ENCODE results near the gene MACROD2.

MACROD2 gene

DNA sequence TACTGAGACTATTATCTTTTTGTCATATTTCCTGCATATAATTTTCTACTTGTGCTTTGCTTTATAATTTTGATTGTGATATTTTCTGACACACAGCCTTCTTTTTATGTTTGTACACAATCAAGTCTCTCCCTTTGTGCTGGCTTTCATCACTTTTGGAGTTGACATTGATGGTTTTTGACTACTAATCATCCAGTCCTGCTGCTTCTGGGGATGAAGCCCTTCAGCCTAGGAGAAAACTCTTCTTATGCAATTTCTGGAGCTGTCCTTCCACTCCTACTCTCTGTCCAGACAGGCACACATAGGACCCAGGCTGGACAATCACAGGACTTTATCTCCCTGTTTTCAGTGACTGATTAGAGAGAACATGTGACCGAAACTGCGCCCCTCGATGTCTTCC lies 2063.0 kb downstream of the MACROD2 start:
- TF ChIP-seq, protein P1, sequence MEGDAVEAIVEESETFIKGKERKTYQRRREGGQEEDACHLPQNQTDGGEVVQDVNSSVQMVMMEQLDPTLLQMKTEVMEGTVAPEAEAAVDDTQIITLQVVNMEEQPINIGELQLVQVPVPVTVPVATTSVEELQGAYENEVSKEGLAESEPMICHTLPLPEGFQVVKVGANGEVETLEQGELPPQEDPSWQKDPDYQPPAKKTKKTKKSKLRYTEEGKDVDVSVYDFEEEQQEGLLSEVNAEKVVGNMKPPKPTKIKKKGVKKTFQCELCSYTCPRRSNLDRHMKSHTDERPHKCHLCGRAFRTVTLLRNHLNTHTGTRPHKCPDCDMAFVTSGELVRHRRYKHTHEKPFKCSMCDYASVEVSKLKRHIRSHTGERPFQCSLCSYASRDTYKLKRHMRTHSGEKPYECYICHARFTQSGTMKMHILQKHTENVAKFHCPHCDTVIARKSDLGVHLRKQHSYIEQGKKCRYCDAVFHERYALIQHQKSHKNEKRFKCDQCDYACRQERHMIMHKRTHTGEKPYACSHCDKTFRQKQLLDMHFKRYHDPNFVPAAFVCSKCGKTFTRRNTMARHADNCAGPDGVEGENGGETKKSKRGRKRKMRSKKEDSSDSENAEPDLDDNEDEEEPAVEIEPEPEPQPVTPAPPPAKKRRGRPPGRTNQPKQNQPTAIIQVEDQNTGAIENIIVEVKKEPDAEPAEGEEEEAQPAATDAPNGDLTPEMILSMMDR (IDR thresholded peaks at IDR 0.05; ENCODE audit: control extremely low read depth, extremely low read depth, low read depth, missing control alignments) = no peak
- CTCF ChIA-PET = interaction anchor here (1.6 kb wide), 1 partner anchor 8 kb away, joined by 4 read pairs; no protein-coding TSS in a partner anchor

DNA sequence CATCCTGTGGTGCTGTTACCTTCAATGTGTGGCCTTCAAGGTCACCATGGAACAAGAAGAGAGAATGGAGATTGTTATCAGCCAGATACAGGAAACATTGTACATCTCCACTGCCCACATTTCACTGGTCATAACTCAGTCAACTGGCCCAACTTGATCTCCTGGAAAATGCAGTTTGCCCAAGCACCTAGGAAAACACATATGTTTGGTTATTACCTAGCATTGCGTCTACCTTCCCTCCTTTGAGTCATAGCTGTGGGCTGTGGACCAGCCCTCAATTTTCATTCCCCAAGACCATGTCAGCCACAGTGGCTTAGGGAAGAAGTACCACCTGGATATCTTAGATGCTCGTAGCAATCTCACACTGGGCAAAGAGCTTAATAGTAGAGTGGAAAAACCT lies 2064.5 kb downstream of the MACROD2 start:
- CTCF ChIA-PET = interaction anchor here (1.6 kb wide), 1 partner anchor 9 kb away, joined by 4 read pairs; no protein-coding TSS in a partner anchor
- TF ChIP-seq, protein P1 (IDR thresholded peaks at IDR 0.05; ENCODE audit: control extremely low read depth, extremely low read depth, low read depth, missing control alignments) = no peak
- POLR2A ChIA-PET = no interaction called here
- no peak for DNase-seq (ENCODE audit: extremely low spot score)

More for the DNA sequence above, 2063.0 kb downstream of the MACROD2 start:
- DNase-seq (ENCODE audit: extremely low spot score) = no peak
- POLR2A ChIA-PET = no interaction called here

DNA sequence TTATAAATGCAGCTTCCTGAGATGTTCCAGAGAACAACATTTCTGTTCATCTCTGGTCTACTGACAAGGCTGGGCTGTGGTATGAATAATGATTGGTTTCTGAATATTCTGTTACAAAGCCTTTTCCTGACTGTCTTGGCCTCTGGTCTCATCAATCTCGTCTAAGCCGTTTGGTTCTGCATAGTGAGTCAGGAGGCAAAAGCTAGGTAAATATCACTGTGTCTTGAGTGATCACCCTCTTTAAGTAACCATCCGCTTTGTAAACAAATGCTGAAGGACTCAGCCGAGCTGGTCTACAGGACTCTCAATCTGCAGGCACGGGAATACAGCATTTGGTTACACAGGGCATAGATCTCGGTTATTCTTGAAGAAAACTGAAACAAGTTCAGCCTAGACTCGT lies 2066.0 kb downstream of the MACROD2 start:
- ChIA-PET POLR2A (no interaction called here), CTCF (no interaction called here)
- TF ChIP-seq, protein P1 (IDR thresholded peaks at IDR 0.05; ENCODE audit: control extremely low read depth, extremely low read depth, low read depth, missing control alignments) = no peak
- no peak for DNase-seq (ENCODE audit: extremely low spot score)

DNA sequence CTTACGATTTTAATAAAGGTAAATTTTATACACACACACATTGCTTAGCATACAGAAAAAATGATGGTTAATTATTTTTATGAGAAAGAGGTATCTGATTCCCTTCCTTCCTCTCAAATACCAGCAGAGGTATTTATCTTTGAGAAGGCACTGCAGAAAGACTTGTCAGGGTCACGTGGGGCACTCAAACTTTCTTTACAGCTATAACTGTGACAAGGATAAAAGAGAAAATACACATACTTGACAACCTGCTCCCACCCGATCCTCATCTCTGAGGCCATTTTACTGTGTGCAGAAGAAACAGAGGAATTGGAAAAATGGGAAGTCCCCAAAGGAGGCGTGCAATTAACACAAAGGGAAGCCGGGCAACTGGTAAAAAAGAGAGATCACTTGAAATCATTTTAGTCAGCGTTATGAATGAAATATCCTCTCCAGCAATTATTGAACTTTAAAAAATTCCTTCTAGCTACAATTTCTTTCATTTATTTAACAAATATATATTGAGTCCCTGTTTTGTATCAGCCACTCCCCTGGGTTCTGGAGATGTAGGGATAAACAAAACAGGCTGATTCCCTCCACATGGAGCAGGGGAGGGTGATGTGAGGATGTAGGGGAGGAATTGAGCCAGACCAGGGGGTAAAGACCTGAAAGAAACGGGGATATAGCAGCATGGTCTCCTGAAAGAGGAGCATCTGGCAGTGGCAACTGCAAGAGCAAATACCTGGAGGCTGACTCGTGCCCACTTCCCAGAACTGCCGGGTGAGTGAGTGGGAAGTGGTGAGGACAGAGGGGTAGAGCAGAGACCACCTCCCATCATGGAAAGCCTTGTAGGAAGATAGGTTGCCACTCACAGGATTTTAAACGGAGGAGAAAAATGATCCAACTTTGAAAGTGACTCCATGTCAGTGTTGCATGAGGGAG lies 2067.6 kb downstream of the MACROD2 start:
- TF ChIP-seq, protein P1 (IDR thresholded peaks at IDR 0.05; ENCODE audit: control extremely low read depth, extremely low read depth, low read depth, missing control alignments) = no peak
- DNase-seq (ENCODE audit: extremely low spot score) = no peak
- ChIA-PET POLR2A (no interaction called here), CTCF (no interaction called here)

DNA sequence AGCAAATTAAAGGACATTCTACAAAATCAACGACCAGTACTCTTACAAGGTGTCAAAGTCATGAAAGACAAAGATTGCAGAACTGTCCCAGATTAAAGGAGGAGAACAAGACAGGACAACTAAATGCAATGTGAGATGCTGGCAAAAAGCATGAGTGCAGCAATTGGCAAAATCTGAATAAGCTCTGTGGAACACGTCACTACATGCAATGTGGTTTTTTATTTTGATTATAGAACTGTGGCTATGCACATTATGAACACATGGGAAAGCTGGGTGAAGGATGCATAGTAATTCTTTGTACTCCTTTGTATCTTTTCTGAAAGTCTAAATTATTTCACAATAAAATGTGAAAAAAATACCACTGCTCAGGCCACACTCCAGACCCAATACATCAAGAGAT lies 2068.6 kb downstream of the MACROD2 start:
- TF ChIP-seq, protein P1 (IDR thresholded peaks at IDR 0.05; ENCODE audit: control extremely low read depth, extremely low read depth, low read depth, missing control alignments) = no peak
- CTCF ChIA-PET = interaction anchor here (0.9 to 1.4 kb wide), 2 partner anchors 14 to 42 kb away, joined by 3 to 6 read pairs; no protein-coding TSS in a partner anchor
- DNase-seq (ENCODE audit: extremely low spot score) = no peak
- POLR2A ChIA-PET = no interaction called here

DNA sequence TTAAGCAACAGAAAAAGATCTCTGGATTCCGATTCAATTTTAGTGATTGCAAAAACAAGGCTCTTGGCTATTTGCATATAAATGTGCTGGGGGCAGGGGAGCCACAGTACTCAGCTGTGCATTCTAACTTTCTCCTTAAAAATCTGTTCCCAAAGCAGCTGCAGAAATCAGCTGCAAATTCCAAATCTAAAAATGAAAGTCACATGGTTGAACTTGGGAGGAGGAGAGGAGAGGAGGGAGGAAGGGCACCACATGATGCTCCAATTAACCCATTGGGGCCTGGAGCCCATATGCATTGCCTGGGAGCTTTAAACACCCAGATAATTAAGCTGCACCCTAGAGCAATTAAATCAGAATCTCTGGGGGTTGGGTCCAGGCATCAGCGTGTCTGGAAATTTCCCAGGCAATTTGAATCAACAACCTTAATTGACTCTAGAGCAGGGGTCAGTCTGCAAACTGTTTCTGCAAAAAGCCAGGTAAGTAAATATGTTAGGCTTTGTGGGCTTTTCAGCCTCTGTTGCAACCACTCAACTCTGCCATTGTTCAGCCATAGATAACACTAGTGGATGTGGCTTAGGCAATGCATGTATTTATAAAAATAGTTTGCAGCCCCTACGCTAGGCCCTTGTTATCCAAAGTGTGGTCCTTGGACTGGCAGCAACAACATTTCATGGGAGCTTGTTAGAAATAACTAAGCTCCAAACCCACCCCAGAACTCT lies 2069.8 kb downstream of the MACROD2 start:
- TF ChIP-seq, protein P1 (IDR thresholded peaks at IDR 0.05; ENCODE audit: control extremely low read depth, extremely low read depth, low read depth, missing control alignments) = no peak
- POLR2A ChIA-PET = no interaction called here
- CTCF ChIA-PET = interaction anchor here (0.9 to 1.4 kb wide), 2 partner anchors 41 to 98 kb away, joined by 3 to 6 read pairs; no protein-coding TSS in a partner anchor
- no peak for DNase-seq (ENCODE audit: extremely low spot score)
